ENCODE measurements around the gene ABI1.
"Not testable (repeated sequence)": the region's sequence is repeated elsewhere in the genome, so short reads cannot be mapped to it uniquely, and the experiment has no call there.

Gene ABI1

DNA sequence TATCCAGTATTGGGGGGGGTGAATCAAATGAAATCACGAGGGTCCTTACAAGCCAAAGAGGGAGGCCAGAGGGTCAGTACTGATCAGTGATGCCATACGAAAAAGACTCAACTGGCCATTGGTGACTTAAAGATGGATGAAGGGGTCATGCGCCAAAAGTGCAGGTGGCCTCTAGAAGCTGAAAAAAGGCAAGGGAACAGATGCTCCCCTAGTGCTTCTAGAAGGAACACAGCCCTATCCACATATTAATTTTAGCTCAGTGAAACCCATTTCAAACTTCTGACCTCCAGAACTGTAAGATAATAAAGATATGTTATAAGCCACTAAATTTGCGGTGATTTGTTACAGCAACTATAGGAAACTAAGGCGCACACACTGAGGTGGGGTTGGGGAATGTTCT is 62.5 kb downstream of the ABI1 start:
- DNase-seq (ENCODE audit: insufficient read length, low spot score) (no peak), FAIRE-seq (no peak)
- TF ChIP-seq, protein P1, sequence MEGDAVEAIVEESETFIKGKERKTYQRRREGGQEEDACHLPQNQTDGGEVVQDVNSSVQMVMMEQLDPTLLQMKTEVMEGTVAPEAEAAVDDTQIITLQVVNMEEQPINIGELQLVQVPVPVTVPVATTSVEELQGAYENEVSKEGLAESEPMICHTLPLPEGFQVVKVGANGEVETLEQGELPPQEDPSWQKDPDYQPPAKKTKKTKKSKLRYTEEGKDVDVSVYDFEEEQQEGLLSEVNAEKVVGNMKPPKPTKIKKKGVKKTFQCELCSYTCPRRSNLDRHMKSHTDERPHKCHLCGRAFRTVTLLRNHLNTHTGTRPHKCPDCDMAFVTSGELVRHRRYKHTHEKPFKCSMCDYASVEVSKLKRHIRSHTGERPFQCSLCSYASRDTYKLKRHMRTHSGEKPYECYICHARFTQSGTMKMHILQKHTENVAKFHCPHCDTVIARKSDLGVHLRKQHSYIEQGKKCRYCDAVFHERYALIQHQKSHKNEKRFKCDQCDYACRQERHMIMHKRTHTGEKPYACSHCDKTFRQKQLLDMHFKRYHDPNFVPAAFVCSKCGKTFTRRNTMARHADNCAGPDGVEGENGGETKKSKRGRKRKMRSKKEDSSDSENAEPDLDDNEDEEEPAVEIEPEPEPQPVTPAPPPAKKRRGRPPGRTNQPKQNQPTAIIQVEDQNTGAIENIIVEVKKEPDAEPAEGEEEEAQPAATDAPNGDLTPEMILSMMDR (IDR thresholded peaks at IDR 0.05; ENCODE audit: insufficient read depth, missing control alignments) = no peak

DNA sequence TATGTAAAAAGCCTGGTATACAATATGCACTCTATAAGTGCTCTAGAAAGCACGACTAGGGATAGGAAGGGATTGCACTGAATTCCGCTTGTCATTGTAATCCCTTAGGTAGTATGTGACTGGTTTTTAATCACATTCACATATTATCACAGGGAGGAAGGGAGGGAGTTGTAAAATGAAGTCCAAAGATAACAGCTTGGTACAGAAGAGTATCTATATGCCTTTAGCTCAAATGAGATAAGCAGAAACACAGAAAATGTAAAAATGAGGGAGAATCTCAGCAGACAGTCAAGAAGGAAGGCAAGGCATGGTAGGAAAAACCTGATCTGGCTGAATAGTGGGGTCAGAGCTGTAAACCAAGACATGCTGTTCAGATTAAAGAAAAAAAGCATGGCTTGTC is 63.4 kb downstream of the ABI1 start:
- TF ChIP-seq, protein P1 (IDR thresholded peaks at IDR 0.05; ENCODE audit: insufficient read depth, missing control alignments) = no peak
- no peak for DNase-seq (ENCODE audit: insufficient read length, low spot score)
- FAIRE-seq = no peak

DNA sequence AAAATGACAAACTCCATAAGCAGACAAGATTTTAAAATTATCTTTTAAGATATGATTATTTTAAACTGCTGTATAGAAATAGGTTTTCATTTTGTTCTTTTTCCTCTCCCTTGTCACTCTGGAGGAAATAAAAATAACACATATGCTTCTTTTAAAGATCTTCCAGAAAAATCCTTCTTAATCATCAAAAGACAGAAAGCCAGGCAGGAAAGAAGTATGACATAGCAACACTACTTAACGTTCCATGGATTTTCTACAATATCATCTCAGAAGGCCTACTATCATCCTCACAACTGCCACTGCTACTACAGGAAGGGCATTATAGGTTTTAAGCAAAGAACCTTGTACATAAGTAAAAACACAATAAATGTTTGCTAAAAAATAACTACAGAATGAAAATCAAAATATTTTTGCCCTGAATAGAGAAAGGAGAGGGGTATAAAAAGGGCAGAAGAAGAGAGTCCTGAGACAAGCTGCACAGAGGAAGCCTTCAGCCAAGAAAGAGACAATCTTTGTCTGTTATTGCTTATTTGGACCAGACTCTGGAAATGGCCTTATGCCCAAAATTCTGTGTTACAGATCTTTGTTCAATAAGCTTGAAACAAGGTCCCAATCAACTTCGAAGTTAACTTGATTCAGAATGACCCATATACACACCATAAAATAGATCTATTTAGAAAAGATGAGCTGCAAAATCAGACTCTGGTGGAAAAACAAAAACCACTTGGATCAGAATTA is 67.8 kb downstream of the ABI1 start:
- DNase-seq (ENCODE audit: insufficient read length, low spot score) (no peak), FAIRE-seq (peak; percentile 21)
- TF ChIP-seq, protein P1 (IDR thresholded peaks at IDR 0.05; ENCODE audit: insufficient read depth, missing control alignments) = no peak

DNA sequence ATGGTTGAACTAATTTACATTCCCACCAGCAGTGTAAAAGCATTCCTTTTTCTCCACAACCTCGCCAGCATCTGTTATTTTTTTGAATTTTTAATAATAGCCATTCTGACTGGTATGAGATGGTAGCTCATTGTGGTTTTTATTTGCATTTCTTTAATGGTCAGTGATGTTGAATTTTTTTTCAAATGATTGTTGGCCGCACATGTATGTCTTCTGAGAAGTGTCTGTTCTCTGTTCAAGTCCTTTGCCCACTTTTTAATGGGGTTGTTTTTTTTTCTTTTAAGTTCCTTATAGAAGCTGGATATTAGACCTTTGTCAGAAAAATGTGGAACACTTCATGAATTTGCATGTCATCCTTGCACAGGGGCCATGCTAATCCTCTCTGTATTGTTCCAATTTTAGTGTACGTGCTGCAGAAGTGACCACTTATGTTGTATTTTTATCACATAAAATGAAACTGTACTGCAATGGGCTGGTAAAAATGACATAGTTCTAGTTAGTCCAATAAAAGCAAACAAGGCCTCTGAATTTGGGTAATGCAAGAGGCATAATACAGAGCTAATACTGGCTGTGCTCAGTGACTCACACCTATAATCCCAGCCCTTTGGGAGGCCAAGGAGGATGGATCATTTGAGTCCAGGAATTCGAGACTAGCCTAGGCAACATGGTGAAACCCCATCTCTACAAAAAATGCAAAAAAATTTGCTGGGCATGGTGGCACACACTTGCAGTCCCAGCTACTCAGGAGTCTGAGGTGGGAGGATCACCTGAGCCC is 70.3 kb downstream of the ABI1 start:
- TF ChIP-seq, protein P1 (IDR thresholded peaks at IDR 0.05; ENCODE audit: insufficient read depth, missing control alignments) = no peak
- DNase-seq (ENCODE audit: insufficient read length, low spot score) (no peak), FAIRE-seq (no peak)

DNA sequence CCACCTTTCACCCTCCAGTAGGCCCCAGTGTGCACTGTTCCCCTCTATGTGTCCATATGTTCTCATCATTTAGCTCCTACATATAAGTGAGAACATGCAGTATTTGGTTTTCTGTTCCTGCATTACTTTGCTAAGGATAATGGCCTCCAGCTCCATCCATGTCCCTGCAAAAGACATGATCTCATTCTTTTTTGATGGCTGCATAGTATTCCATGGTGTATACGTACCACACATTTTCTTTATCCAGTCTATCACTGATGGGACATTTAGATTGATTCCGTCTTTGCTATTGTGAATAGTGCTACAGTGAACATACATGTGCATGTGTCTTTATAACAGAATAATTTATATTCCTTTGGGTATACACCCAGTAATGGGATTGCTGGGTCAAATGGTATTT is 71.0 kb downstream of the ABI1 start:
- DNase-seq (ENCODE audit: insufficient read length, low spot score); FAIRE-seq: not testable (repeated sequence)

DNA sequence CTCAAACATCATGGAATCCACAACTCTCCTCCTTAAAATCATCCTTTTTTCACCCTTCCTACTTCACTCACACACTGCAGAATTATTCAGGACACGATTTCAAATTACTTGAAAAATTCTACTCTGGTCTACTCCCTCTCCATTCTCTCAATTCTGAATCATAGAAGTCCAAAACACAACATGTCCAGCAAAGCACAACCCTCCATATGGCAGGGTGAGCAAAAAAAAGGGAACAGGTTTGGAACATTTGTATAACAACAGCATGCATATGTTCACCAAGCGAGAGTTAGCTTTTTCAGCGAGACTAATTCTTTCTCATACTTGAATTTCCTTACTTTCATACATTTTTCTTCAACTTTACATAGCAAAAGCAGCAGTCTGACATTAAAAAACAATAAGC is 73.4 kb downstream of the ABI1 start:
- FAIRE-seq = no peak
- no peak for DNase-seq (ENCODE audit: insufficient read length, low spot score)
- TF ChIP-seq, protein P1 (IDR thresholded peaks at IDR 0.05; ENCODE audit: insufficient read depth, missing control alignments) = no peak

DNA sequence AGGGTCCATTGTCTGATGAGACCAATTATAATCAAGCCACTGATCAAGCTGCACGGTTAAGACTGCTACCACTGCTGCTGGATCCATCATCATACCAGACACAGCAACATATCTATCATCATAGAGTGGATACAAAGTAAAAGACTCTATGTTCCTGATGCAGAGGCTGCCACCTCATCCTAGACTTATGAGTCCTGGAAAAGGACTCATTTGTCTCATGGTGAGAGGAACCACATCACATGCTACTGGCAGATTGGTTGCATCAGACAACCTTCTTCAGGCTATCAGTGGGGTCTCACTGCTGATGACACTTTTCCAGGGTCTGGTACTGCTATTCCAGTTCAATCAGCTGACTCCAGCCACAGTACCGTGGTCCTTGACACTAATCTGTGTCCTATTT is 79.0 kb downstream of the ABI1 start:
- no peak for DNase-seq (ENCODE audit: insufficient read length, low spot score)
- TF ChIP-seq, protein P1 (IDR thresholded peaks at IDR 0.05; ENCODE audit: insufficient read depth, missing control alignments) = no peak
- no peak for FAIRE-seq

Measured in D721Med (cell line).